Right renal cortex interstitium (tissue), 3 donors: ENCODE results near the gene BAIAP2L1. TPM values are rescaled to one million over a fixed set of nuclear protein-coding genes. Genes with fewer than 3 reads are reported as not detected.
A peak's percentile ranks its signal among the peaks of the same experiment; 100 is the strongest.
"Not testable (repeated sequence)": the region's sequence is repeated elsewhere in the genome, so short reads cannot be mapped to it uniquely, and the experiment has no call there.

Experiments used
- DNase-seq, 3 donors: peaks; one replicate each; pipeline ENCODE4 v3.0.0-alpha.2; 2013; ENCODE audit warnings: low read depth in 3 of 3, low spot score in 2 of 3
- polyA plus RNA-seq, 3 donors: library from polyadenylated mRNA; unstranded; fragments of 120-200 nt; gene quantifications; one replicate each; pipeline ENCODE4 v1.2.1, GENCODE V29; 2013; ENCODE audit not compliant: insufficient read length in 3 of 3

BAIAP2L1 gene
- polyA plus RNA-seq, 3 donors = 10.8 to 13.5 (median 11.6) TPM

DNA sequence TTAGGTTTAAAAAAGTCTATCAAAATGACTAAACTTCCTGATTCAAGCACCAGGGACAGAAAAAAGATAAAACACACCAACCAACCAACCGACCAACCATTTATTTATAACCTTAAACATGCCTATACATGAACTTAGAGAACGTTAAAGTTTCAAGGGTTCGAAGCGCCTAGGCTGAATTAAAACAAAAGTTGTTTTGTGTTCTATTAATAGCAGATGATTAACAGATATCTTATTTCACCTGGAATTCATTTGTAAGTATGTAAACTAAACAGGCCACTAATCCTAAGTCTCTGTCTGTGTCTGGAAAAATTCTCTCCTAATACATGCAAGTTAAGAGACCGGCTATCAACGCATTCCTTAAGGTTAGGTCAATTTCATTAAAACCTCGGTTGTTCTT lies 1.4 kb downstream of the BAIAP2L1 start:
- peak in 1 of 3 donors; percentile 5 for DNase-seq

DNA sequence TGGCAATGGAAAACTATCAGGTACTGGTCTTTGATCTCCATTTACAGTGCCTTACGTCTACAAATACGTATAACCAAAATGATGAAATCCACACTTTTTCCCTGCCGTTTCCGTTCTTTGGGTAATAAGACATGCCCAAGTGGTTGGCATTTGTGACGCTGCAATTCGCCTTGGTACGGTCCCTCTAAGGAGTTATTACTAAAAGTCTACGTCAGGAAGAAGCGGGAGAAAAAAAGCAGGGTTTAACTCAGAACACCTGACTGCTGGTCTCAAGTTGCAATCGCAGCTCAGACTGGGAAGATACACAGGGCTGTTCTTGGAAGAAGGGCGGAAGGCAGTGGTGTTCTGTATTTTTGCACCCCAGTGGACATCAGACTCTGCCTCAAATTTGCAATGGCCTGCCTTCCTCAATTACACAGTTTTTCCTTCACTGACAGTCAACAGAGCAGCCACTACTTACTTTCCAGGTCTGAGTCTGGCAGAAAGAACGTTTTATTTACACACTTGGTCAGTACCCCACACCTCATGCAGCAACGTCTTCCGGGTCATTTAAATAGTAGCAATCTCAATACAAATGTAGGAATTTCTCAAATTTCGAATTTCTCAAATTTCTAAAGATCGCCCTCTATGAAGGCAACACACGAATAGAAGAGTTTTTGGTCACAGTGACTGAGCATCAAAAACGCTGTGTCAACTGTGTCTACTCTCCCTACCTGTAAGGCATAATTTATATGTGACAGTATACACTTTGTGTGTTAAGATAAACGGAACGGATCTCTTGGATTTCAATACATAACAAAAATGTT lies 2.1 kb downstream of the BAIAP2L1 start:
- DNase-seq = peak in 2 of 3 donors; percentile 12 to 14

DNA sequence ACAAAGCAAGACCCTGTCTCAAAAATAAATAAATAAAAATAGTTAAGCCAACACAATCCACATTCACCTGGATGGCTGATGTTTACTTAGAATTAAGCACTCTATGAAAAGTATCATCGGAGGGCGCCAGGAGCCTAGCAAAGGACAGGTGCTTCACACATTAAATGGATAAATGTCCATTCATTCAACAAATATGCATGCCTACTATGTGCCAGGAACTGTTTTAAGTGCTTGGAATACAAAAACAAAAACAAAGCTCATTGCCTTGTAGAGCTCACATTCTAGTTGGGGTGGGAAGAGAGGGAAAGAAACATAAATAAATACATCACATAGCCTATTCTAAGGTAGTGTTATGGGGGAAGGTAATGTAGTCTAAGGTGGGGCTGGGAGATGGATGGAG lies 4.1 kb downstream of the BAIAP2L1 start:
- DNase-seq = no peak

DNA sequence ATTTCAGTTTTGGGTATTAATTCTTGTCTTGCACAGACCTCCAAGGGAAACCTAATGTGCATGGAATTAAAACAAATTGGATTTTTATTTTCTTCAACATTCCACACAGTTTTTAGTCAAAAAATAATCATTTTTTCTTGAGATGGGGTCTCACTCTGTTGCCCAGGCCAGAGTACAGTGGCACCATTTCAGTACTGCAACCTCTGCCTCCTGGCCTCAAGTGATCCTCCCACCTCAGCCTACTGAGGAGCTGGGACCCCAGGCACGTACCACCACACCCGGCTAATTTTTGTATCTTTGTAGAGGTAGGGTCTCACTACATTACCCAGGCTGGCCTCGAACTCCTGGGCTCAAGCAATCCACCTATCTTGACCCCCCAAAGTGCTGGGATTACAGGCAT lies 4.9 kb downstream of the BAIAP2L1 start:
- no peak for DNase-seq

DNA sequence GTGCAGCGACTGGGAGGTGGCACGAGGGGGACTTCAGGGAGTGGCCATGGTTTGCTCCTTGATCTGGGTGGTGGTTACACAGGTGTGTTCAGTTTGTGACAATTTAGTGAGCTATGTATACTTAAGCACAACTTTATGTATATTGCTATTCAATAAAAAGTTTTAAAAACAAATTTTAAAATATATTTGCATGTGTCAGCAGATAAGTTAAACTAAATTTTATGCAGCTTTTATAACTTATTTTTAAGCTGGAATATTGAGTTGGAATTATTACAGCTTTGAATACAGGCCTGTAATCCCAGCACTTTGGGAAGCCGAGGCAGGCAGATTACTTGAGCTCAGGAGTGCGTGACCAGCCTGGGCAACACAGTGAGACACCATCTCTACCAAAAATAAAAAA lies 5.4 kb downstream of the BAIAP2L1 start:
- no peak for DNase-seq

DNA sequence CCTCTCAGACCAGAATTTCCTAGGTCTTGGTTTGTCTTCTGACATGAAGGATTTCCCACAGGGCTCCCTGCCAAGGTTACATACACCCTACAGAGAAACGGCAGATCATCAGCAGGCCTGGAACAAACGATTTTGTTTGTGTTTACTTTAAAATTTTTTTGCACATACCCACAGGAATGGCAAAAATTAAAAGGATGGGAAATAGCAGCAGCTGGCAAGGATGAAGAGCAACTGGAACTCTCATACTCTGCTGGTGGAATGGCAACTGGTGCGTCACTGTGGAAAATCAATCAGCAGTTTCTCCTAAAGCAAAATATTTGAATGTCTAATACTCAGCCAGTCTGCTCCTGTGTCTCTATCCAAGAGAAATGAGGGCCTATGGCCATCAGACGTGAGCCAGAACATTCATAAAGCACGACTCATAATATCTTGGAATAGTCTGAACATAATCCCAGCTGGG lies 6.5 kb downstream of the BAIAP2L1 start:
- DNase-seq = no peak

DNA sequence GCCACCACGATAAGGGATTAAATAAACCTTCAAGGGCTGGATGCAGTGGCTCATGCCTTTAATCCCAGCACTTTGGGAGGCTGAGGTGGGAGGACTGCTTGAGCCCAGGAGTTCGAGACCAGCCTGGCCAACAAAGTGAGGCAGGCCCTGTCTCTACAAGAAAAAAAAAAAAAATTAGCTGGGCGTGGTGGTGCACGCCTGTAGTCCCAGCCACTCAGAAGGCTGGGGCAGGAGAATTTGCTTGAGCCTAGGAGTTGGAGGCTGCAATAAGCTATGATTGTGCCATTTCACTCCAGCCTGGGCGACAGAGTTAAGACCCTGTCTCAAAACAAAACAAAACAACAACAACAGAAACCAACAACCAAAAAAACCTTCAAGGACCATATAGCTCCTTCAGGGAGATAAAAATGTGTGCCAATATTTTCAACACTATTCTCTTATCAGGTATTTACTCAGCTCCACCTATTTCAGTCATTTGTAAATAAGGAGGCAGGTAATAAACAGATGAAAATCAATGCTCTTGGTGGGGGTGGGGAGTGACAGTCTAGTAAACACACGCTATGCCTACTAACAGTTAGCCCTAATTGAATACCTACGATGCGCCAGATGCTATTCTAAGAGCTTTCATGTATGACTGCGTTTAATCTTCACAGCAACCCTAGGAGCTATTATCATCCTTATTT lies 13.2 kb downstream of the BAIAP2L1 start:
- no peak for DNase-seq

DNA sequence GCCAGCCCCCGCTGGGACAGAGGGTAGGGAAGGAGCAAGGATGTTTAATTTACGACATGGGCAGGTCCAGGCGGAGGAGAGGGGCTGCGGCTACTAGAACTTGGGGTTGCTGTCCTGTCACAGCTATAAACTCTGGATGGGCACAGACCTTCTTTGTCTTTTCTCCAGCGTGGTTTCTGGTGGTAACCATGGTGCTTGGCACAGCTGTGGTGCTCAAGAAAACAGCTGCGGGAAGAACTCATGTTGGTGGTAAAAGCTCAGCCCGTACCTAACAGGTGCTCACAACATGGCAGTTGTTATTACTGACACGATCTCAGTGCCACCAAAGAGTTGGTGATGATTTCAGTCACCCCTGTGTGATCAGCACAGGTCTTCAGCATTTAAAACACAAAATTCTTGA lies 13.8 kb downstream of the BAIAP2L1 start:
- no peak for DNase-seq

DNA sequence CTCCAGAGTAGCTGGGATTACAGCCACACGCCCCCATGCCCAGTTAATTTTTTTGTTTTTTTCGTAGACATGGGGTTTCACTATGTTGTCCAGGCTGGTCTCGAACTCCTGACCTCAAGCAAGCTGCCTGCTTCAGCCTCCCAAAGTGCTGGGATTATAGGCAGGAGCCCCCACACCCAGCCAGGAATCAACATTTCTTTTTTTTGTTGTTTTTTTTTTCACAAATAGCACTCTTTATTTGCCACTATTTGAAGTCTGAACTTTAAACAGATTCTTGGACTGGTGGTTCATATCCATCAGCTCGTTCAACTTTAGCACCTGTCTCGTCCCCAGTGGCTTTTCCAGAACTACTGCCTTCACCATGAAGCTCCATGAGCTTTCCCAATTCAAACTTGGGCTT lies 15.4 kb downstream of the BAIAP2L1 start:
- DNase-seq = not testable (repeated sequence)

DNA sequence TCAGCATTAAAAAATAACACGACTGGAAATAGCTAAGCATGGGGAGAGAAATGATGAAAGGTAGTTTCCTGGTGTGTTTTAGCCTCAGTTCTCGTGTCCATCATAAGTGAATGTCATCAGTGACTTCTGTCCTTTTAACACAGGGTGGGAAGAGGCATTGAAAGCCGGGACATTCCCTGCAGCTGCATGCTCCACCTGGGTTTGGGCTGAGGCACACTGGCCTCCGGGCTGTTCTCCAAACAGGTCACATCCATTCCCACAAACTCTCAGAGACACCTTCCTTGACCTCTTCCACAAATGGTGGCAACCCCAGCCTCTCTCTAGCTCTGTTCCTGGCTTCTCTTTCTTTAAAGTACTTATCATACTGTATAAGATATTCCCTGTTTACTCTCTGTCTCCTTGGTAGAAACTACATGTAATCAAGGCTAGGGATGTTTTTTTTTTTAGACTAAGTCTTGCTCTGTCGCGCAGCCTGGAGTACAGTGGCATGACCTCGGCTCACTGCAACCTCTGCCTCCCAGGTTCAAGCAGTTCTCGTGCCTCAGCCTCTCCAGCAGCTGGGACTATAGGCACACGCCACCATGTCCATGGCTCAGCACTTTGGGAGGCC lies 22.6 kb downstream of the BAIAP2L1 start:
- DNase-seq = no peak

DNA sequence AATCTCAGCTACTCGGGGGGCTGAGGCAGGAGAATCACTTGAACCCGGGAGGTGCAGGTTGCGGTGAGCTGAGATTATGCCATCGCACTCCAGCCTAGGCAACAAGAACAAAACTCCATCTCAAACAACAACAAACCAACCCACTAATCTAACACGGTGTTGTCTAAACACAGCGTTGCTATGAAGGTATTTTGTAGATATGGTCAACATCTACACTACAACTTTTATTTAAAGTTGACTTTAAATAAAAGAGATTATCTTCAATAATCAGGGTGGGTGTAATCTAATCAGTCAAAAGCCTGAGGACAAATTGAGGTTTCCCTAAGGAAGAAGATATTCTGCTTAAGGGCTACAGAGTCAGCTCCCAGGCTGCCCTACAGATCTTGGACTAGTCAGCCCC lies 24.2 kb downstream of the BAIAP2L1 start:
- no peak for DNase-seq

DNA sequence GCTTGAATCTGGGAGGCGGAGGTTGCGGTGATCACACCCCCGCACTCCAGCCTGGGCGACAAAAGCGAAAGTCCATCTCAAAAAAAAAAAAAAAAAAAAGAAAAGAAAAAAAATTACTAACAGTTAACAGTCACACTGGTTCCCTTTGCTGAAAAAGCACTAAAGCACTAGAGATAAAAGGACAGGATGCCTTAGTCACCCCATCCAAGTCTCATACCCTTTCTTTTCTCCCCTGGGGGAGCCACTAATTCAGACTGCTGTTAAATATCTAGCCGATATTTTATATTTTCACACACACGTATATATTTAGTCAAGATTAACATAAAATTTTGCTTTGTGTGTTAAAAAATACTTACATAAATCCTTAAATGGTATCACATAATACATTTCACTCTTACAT lies 25.2 kb downstream of the BAIAP2L1 start:
- DNase-seq = no peak

DNA sequence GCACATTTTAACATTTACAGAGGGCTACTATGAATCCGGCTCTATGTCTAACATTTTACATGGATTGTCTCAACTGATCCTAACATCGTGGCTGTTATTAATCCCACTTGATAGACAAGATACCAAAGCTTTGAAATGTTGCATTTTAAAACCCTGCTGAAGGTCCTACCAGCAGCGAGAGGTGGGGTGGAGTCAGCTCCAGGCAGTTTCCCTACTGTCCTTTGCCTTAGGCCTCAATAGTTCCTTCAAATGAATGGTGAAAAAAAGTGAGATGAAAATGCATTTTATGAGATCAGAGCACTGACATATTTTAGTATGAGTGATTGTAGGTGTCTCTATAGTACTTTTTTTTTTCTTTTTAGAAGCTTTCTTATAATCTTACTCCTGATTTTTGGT lies 26.6 kb downstream of the BAIAP2L1 start:
- DNase-seq = no peak

DNA sequence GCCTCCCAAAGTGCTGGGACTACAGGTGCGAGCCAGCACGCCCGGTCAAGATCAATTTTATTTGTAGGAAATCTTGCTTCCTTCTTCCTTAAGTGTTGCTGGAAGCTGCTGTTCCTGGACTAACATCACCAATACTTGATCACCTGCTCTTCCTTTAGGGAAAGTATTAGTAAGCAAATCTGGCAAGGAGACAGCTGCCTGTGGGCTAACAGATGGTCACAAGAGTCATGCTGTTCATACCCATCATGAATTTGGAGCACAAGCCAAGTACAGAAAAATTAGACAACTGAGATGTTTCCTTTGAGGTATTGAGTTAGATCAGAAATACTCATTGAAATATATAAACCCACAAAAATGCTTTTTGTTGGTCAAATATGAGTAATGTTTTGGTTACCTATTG lies 27.9 kb downstream of the BAIAP2L1 start:
- DNase-seq = no peak

DNA sequence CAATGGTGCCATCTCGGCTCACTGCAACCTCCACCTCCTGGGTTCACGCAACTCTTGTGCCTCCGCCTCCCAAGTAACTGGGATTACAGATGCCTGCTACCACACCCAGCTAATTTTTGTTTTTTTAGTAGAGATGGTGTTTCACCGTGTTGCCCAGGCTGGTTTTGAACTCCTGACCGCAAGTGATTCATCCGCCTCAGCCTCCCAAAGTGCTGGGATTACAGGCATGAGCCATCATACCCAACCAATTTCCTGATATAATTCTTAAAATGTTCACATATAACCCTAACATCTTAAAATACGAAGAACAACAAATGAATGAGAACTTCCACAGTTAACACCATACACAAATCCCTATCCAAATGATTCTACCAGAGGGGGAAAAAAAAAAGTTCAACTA lies 31.2 kb downstream of the BAIAP2L1 start:
- DNase-seq = no peak

DNA sequence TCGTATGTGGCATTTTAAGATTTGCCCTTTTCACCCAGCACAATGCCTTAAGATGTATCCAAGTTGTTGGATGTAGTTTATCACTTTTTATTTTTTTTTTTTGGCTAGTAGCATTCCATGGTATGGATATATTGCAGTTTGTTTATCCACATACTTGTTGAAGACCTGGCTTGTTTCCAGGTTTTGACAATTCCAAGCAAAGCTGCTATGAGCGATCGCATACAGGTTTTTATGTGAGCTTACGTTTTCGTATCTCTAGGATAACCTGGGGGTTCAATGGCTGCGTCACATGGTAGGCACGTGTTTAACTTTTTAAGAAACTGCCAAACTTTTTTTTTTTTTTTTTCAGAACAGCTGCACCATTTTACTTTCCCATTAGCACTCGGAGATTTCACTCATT lies 32.2 kb downstream of the BAIAP2L1 start:
- peak in 1 of 3 donors; percentile 6 for DNase-seq

DNA sequence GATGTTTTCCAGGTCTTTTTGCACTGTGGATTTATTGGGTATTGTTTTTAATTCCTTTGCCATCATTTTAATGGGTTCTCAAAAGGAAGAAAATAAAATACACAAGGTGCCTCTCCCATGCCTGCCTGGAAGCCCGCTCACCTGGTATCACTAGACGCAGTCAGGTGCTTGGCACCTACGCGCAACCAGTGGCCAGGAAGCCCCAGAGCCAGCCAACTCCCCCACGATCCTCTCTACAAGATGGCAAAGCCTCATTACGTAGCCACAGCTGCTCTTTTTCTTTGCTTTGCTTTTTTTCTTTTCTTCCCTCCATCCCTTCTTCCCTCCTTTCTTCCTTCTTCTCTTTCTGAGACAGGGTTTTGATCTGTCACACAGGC lies 34.3 kb downstream of the BAIAP2L1 start:
- DNase-seq = no peak

DNA sequence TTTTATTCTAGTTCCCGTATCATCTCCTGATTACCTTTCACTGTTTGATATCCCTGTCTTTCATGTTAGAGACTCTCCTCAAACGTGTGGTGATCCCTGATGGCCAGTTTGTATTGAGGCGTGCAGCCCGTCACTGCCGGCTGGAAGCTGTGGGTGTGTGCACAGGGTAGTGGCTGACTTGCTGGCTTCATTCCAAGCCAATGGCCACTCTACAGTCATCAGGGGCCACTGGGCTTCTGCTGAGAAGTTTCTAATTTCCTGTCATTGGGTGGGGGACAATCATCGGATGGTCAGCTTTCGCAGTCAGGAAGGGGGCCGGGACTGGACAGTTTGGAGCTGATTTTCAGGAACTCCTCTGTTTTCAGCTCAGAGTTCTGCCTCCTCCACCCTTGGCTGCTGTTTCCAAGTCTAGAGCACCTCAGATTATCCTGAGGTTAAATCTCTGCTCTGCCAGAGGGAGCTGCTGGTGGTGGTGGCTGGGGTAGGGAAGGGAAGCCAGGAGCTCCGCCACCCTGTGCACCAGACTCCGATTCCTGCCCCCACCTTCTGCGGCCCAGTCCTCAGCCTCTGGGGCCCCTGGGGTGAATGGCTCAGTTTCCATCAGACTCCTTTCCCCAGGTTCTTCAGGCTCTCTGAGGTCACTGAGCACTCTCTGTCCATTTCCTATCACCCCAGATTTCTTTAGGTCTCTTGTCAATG lies 34.9 kb downstream of the BAIAP2L1 start:
- no peak for DNase-seq

DNA sequence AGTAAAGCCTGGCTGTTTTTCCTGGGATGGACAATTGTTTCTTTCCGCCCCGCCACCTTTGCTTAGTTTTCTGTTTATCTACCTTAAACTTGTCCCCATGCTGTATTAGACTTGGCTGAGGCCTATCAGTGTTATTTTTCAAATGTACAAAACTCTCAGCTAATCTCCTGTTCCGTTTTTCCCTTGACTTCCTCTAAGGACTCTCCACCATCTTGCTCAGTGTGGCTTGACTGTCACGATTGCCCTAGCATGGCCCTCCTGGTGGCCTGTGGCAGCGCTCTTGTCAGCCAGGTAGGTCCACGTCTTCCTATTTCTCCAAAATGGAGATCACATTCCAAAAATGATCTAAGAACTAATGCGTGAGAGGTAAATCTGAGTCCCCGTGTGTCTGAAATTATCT lies 36.7 kb downstream of the BAIAP2L1 start:
- no peak for DNase-seq

DNA sequence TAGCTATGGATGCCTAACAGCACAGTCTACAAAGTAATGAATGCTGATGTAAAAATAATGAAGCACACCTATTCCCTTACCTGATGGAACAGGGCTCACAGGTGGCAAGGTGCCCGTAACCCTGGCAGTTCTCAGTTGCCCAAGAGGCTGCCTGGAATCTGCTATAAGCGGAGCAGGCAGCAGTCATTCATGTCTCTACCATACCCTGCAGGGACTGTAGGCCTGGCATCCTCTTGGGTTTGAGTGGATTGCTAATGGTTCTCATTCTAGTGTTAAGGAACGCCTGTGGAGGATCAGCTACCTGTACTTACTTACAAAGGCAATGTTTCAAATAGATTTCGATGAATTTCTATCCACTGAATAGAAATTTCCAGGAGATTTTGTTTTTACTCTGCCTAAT lies 38.4 kb downstream of the BAIAP2L1 start:
- DNase-seq = no peak
